GM12878 (cell line): Measurements from ENCODE around the gene PTPRN2. TPM values are rescaled to one million over a fixed set of nuclear protein-coding genes. Genes with fewer than 3 reads are reported as not detected.

Source experiments
- ATAC-seq: fragments of 200-7000 bp; cut with Tn5 transposase; 3 replicates; pipeline ENCODE4 v1.9.1; 2020; ENCODE audit warnings: mild to moderate bottlenecking, moderate library complexity
- BruUV-seq: library from RNA; stranded (reverse); fragments of 400-500 nt; replicated peaks from 2 replicates; lab custom pipeline; 2021; lab: Mats Ljungman, UMichigan
- CTCF ChIA-PET: fragments of 300-600 bp; sonication (Branson Sonifier 250); formaldehyde crosslinking; extraction: SDS; loops from one replicate; lab custom pipeline; 2021; ENCODE audit warnings: inconsistent platforms; lab: Yijun Ruan, JAX
- POLR2A ChIA-PET: fragments of 350-600 bp; formaldehyde crosslinking; extraction: SDS; loops from one replicate; lab custom pipeline; 2021; ENCODE audit warnings: inconsistent platforms; lab: Charles Lee
- RAD21 ChIA-PET: fragments of 300-600 bp; sonication (Branson Sonifier 250); formaldehyde crosslinking; loops from one replicate; lab custom pipeline; 2023; ENCODE audit warnings: antibody characterized with exemption; ENCODE audit not compliant: unreplicated experiment; lab: Charles Lee
- SMC1A ChIA-PET: fragments of 300-600 bp; sonication (Branson Sonifier 250); formaldehyde crosslinking; loops from one replicate; lab custom pipeline; 2023; ENCODE audit not compliant: unreplicated experiment, uncharacterized antibody; lab: Charles Lee
- DNase-seq: peaks from one replicate; pipeline ENCODE4 v3.0.0-alpha.2; 2011; ENCODE audit warnings: low read depth, low spot score
- FAIRE-seq: peaks from 3 replicates; lab custom pipeline; 2011; peaks lifted over from hg19 to GRCh38; lab: Jason Lieb, UNC
- H2AFZ ChIP-seq: 2 replicates; pipeline ENCODE4 v1.6.0; 2011; ENCODE audit warnings: low read depth, low read length, control low read depth; ENCODE audit not compliant: control insufficient read depth
- H3K27ac ChIP-seq: 2 replicates; pipeline ENCODE4 v1.5.1; 2011; ENCODE audit warnings: control low read depth; ENCODE audit not compliant: control insufficient read depth, insufficient read depth
- H3K27me3 ChIP-seq, 2 experiments: replicated peaks in 1 of 2; 2 replicates each; pipeline versions ENCODE4 v1.6.0 to v1.6.1; 2011; ENCODE audit warnings: low read length in 1 of 2; ENCODE audit not compliant: control insufficient read depth in 2 of 2, insufficient read depth in 2 of 2
- H3K36me3 ChIP-seq, 2 experiments: 2 replicates each; pipeline ENCODE4 v1.5.1; 2011; ENCODE audit warnings: low read length in 1 of 2; ENCODE audit not compliant: control insufficient read depth in 2 of 2, insufficient read depth in 2 of 2
- H3K4me1 ChIP-seq: 2 replicates; pipeline ENCODE4 v1.6.1; 2011; ENCODE audit warnings: mild to moderate bottlenecking, low read length, moderate library complexity, mixed read lengths; ENCODE audit not compliant: control insufficient read depth, insufficient read depth
- H3K4me2 ChIP-seq: 2 replicates; pipeline ENCODE4 v1.6.0; 2011; ENCODE audit warnings: control low read depth; ENCODE audit not compliant: control insufficient read depth, insufficient read depth
- H3K4me3 ChIP-seq: fragments of 200-600 bp; sonication (generic); 2 replicates; pipeline ENCODE4 v1.5.1; 2016
- H3K79me2 ChIP-seq: 2 replicates; pipeline ENCODE4 v1.6.0; 2011; ENCODE audit warnings: low read length; ENCODE audit not compliant: control insufficient read depth, insufficient read depth
- H3K9ac ChIP-seq: 2 replicates; pipeline ENCODE4 v1.8.0; 2011; ENCODE audit warnings: low read length, control low read depth, mixed read lengths; ENCODE audit not compliant: control insufficient read depth, insufficient read depth
- H3K9me3 ChIP-seq: replicated peaks from 3 replicates; pipeline ENCODE4 v1.5.1; 2011; ENCODE audit warnings: mild to moderate bottlenecking, low read length; ENCODE audit not compliant: control insufficient read depth, insufficient read depth
- H4K20me1 ChIP-seq: 2 replicates; pipeline ENCODE4 v1.6.0; 2011; ENCODE audit not compliant: control insufficient read depth, insufficient read depth
- ATF2 ChIP-seq: IDR thresholded peaks from 2 replicates; pipeline ENCODE4 v1.6.1; 2012; ENCODE audit warnings: low read length, inconsistent platforms
- CBFB ChIP-seq: IDR thresholded peaks from 2 replicates; pipeline ENCODE4 v1.6.1; 2016; ENCODE audit warnings: antibody characterized with exemption, low read depth
- CREM ChIP-seq: IDR thresholded peaks from 2 replicates; pipeline ENCODE4 v1.6.1; 2014; ENCODE audit warnings: antibody characterized with exemption, low read depth
- ETV6 ChIP-seq, 2 experiments: fragments of 450-650 bp in 1 of 2; IDR thresholded peaks in 1 of 2; conservative IDR thresholded peaks in 1 of 2; 2 replicates each; pipeline ENCODE4 v1.6.1; 2014; ENCODE audit warnings: antibody characterized with exemption in 1 of 2, borderline replicate concordance in 1 of 2, low read depth in 1 of 2, mild to moderate bottlenecking in 1 of 2, moderate library complexity in 1 of 2
- HDGF ChIP-seq: fragments of 450-650 bp; IDR thresholded peaks from 2 replicates; pipeline ENCODE4 v1.6.1; 2016; ENCODE audit warnings: antibody characterized with exemption
- IKZF1 ChIP-seq: fragments of 450-650 bp; conservative IDR thresholded peaks from 2 replicates; pipeline ENCODE4 v1.6.1; 2017; ENCODE audit warnings: antibody characterized with exemption, mild to moderate bottlenecking
- JUND ChIP-seq: IDR thresholded peaks from 2 replicates; pipeline ENCODE4 v1.6.1; 2012; ENCODE audit warnings: low read depth, mild to moderate bottlenecking, low read length, improper control_type of control experiment, moderate library complexity
- MXI1 ChIP-seq: fragments of 150-350 bp; IDR thresholded peaks from 2 replicates; pipeline ENCODE4 v1.6.1; 2011; ENCODE audit warnings: low read depth, mild to moderate bottlenecking, inconsistent platforms, low read length, improper control_type of control experiment
- NFYA ChIP-seq: IDR thresholded peaks from 2 replicates; pipeline ENCODE4 v1.6.1; 2011; ENCODE audit warnings: low read depth, mild to moderate bottlenecking, low read length, improper control_type of control experiment, borderline replicate concordance
- NRF1 ChIP-seq: conservative IDR thresholded peaks from 2 replicates; pipeline ENCODE4 v1.6.1; 2011; ENCODE audit warnings: mild to moderate bottlenecking, low read depth, low read length, improper control_type of control experiment
- SIX5 ChIP-seq: IDR thresholded peaks from 2 replicates; pipeline ENCODE4 v1.6.1; 2011; ENCODE audit warnings: mild to moderate bottlenecking, low read depth, low read length, moderate library complexity; ENCODE audit not compliant: severe bottlenecking
- SPI1 ChIP-seq: IDR thresholded peaks from 2 replicates; pipeline ENCODE4 v1.6.1; 2011; ENCODE audit warnings: low read depth, mild to moderate bottlenecking, low read length, moderate library complexity, borderline replicate concordance; ENCODE audit not compliant: insufficient read depth
- SREBF2 ChIP-seq: IDR thresholded peaks from 2 replicates; pipeline ENCODE4 v1.6.1; 2012; ENCODE audit warnings: mild to moderate bottlenecking, low read length
- ZNF592 ChIP-seq: fragments of 450-650 bp; IDR thresholded peaks from 2 replicates; pipeline ENCODE4 v1.6.1; 2017; ENCODE audit warnings: mild to moderate bottlenecking, moderate library complexity
- WGBS: methylation state at CpG from one replicate; pipeline ENCODE4 v1.1.6; 2016; ENCODE audit warnings: low lambda C conversion rate; ENCODE audit not compliant: insufficient replicate concordance, insufficient coverage; ENCODE audit errors: missing lambda C conversion rate; 5-methylcytosine and 5-hydroxymethylcytosine counted together
- in situ Hi-C: fragments of 300-500 bp; cut with MboI; formaldehyde crosslinking; loops from 9 replicates; pipeline ENCODE4 v1.14.3; 2018; ENCODE audit warnings: mixed read lengths
- intact Hi-C: fragments of 100-400 bp; cut with micrococcal nuclease; formaldehyde crosslinking; loops from one replicate; pipeline ENCODE4 v1.14.2; 2022; ENCODE audit not compliant: unreplicated experiment
- polyA plus RNA-seq, 11 experiments: library from polyadenylated mRNA; depleted of rRNA in 4 of 11; unstranded in 6 of 11; stranded (reverse) in 5 of 11; fragments of >200 nt; fragmentation: Nextera tagmentation in 4 of 11; fragmentation: Illumina TruSeq in 1 of 11; extraction: Ambion mirVana in 4 of 11; extraction: Trizol in 1 of 11; gene quantifications; 1 replicate in 1 of 11; 2 replicates in 10 of 11; pipeline versions ENCODE4 v1.2.1 to v1.2.3, GENCODE V29; 2011 to 2016; ENCODE audit warnings: inconsistent platforms in 2 of 11, missing spikeins in 2 of 11, low read depth in 1 of 11
- total RNA-seq, 4 experiments: library from RNA; depleted of rRNA in 3 of 4; stranded (reverse); fragments of >200 nt in 3 of 4; fragmentation: Illumina TruSeq in 1 of 4; extraction: Trizol in 1 of 4; gene quantifications; 2 replicates each; pipeline versions ENCODE4 v1.2.1 to v1.2.3, GENCODE V29; 2013 to 2021

PTPRN2 gene
- total and polyA plus RNA-seq, 10 of the 15 experiments (the other 5 are each of a cell fraction or from before 2014, with no cell fraction given) = 5.4 TPM; not detected in 9

GRCh38 chr7:158073845-158074840, 513.5 kb downstream of the PTPRN2 start (continued):
- TF ChIP-seq NRF1 (no peak), NFYA (no peak), ZNF592 (no peak)

GRCh38 chr7:158072991-158073730, 514.5 kb downstream of the PTPRN2 start:
- ChIA-PET POLR2A (no interaction called here), CTCF (no interaction called here), RAD21 (no interaction called here), SMC1A (no interaction called here)
- in situ Hi-C loops = no loop called here
- FAIRE-seq = no peak
- no peaks in the 10 kb centered on the region for H3K79me2 ChIP-seq
- 47% methylated on average over 15 of the region's 18 CpGs for WGBS
- H3K4me3 ChIP-seq = no peak overlapping the region
- BruUV-seq = no TSS peak
- no peak for DNase-seq
- no peak overlapping the region for H3K27ac ChIP-seq
- no peak overlapping the region for H3K9ac ChIP-seq
- no peaks in the 10 kb centered on the region for H3K36me3 ChIP-seq
- no peak for ATAC-seq
- no peaks in the 10 kb centered on the region for H3K4me1 ChIP-seq
- no peaks in the 10 kb centered on the region for H3K27me3 ChIP-seq
- H3K9me3 ChIP-seq = no peaks in the 10 kb centered on the region; the same call in 2 of the 3 replicates
- no peak overlapping the region for H3K4me2 ChIP-seq
- intact Hi-C loops = no loop called here
- H2AFZ ChIP-seq = no peak overlapping the region
- H4K20me1 ChIP-seq = no peaks in the 10 kb centered on the region
- no peak for TF ChIP-seq CREM
- no peak for TF ChIP-seq SPI1
- TF ChIP-seq SREBF2 = no peak
- TF ChIP-seq ATF2 = no peak
- no peak for TF ChIP-seq MXI1
- no peak for TF ChIP-seq IKZF1
- TF ChIP-seq SIX5 = no peak
- TF ChIP-seq ETV6 (conservative IDR thresholded peaks at IDR 0.05 in 1 of 2, IDR thresholded peaks at IDR 0.05 in 1 of 2; ENCODE audit: borderline replicate concordance in 1 of 2, low read depth in 1 of 2) = no peak
- no peak for TF ChIP-seq CBFB
- no peak for TF ChIP-seq HDGF
- no peak for TF ChIP-seq JUND
